ENCODE results near the gene GCFC2. TPM values are rescaled to one million over a fixed set of nuclear protein-coding genes. Genes with fewer than 3 reads are reported as not detected.

GCFC2 gene
- total RNA-seq, 1 donor: 13.8 TPM

- no peak for DNase-seq (ENCODE audit: low read depth)
- no peak overlapping the region for H3K4me3 ChIP-seq (ENCODE audit: low read depth, low read length)
- TF ChIP-seq, protein P1, sequence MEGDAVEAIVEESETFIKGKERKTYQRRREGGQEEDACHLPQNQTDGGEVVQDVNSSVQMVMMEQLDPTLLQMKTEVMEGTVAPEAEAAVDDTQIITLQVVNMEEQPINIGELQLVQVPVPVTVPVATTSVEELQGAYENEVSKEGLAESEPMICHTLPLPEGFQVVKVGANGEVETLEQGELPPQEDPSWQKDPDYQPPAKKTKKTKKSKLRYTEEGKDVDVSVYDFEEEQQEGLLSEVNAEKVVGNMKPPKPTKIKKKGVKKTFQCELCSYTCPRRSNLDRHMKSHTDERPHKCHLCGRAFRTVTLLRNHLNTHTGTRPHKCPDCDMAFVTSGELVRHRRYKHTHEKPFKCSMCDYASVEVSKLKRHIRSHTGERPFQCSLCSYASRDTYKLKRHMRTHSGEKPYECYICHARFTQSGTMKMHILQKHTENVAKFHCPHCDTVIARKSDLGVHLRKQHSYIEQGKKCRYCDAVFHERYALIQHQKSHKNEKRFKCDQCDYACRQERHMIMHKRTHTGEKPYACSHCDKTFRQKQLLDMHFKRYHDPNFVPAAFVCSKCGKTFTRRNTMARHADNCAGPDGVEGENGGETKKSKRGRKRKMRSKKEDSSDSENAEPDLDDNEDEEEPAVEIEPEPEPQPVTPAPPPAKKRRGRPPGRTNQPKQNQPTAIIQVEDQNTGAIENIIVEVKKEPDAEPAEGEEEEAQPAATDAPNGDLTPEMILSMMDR (IDR thresholded peaks at IDR 0.05; ENCODE audit: insufficient read depth, low read depth, low read length): no peak
Observed at GRCh38 chr2:75622500-75622899, 88.2 kb downstream of the GCFC2 start.

DNA sequence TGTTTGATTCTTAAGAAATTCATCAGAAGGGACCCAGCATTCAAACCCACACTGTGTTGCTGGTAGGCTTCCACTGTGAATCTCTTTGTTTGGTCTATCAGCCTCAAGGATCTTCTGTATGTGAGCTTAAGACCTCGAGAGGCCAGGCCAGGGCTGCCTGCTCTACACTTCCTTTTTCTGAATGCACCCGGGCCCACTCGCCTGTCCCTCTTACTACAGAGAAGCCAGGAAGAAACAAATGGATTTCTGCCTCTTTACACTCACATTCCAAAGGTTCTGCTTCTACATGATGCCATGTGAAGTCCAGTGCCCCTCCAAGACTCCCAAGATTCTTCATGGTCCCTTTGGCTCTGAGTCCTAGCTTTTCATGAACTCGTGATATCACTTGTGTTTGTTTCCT is 89.5 kb downstream of the GCFC2 start:
- DNase-seq (ENCODE audit: low read depth): no peak
- TF ChIP-seq, protein P1 (IDR thresholded peaks at IDR 0.05; ENCODE audit: insufficient read depth, low read depth, low read length): no peak
- no peak overlapping the region for H3K4me3 ChIP-seq (ENCODE audit: low read depth, low read length)

- no peak overlapping the region for H3K4me3 ChIP-seq (ENCODE audit: low read depth, low read length)
- no peak for DNase-seq (ENCODE audit: low read depth)
- TF ChIP-seq, protein P1 (IDR thresholded peaks at IDR 0.05; ENCODE audit: insufficient read depth, low read depth, low read length): no peak
Observed at GRCh38 chr2:75619956-75620740, 90.6 kb downstream of the GCFC2 start.

GRCh38 chr2:75616933-75617332 is 93.8 kb downstream of the GCFC2 start:
- DNase-seq (ENCODE audit: low read depth): no peak
- H3K4me3 ChIP-seq (ENCODE audit: low read depth, low read length): no peak overlapping the region

DNA sequence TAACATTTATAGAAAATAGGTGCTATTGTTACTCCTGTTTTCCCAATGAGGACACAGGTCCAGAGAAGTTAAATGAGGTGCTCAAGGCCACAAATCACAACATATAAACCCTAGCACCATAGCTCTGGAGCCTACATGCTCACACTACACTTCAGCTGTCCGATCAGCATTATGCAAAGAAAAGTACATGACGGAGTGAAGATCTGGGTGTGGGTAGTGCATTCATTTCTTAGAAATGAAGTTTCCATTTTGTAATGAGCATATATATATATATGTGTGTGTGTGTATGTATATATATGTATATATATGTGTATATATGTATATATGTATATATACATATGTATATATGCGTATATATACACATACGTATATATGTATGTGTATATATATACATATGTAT is 94.3 kb downstream of the GCFC2 start:
- TF ChIP-seq, protein P1 (IDR thresholded peaks at IDR 0.05; ENCODE audit: insufficient read depth, low read depth, low read length): no peak
- no peak overlapping the region for H3K4me3 ChIP-seq (ENCODE audit: low read depth, low read length)
- DNase-seq (ENCODE audit: low read depth): no peak

More at GRCh38 chr2:75616933-75617332, 93.8 kb downstream of the GCFC2 start:
- TF ChIP-seq, protein P1 (IDR thresholded peaks at IDR 0.05; ENCODE audit: insufficient read depth, low read depth, low read length): no peak

DNA sequence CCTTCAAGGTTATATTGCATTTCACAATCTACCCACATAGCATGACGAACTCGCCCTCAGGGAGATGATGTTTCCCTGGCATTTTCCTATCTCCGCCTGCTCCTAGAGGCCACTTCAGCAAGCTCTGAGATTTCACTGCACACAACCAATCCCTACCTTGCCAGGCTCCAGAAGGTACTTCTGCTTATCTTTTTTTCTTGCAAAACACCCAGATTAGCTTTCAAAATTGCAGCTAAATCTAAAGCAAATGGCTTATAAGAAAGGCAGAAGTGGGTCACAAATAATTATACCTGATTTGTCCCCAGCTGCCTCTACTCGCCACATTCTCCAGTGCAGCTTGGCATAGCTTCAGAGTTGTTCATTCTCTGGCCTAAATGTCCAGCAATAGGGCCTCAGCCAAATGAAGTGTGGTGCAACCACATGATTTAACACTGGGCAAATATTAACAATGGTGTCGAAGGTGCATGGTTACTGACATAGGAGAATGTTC is 96.5 kb downstream of the GCFC2 start:
- TF ChIP-seq, protein P1 (IDR thresholded peaks at IDR 0.05; ENCODE audit: insufficient read depth, low read depth, low read length): no peak
- DNase-seq (ENCODE audit: low read depth): no peak
- H3K4me3 ChIP-seq (ENCODE audit: low read depth, low read length): no peak overlapping the region
